Measurements from ENCODE around the gene ARL4D.

The ARL4D gene

GRCh38 chr17:43368740-43369506 lies 29.9 kb upstream of the ARL4D start (continued):
- 0 out of 2 replicates have a peak, but pooled peaks have one; percentile 54 for TF ChIP-seq EGR2 (tag by site-specific recombination; IDR thresholded peaks at IDR 0.05; ENCODE audit: low read depth)
- peak; percentile 20 for TF ChIP-seq ZNF660 (tag by site-specific recombination; IDR thresholded peaks at IDR 0.05)
- TF ChIP-seq ZBTB26 (tag by site-specific recombination; optimal IDR thresholded peaks at IDR 0.05): peak; percentile 80
- 0 out of 2 replicates have a peak, but pooled peaks have one; percentile 32 for TF ChIP-seq ZNF518A (tag by site-specific recombination; conservative IDR thresholded peaks at IDR 0.05; ENCODE audit: low read depth)
- peak; percentile 88 for TF ChIP-seq GLIS1 (tag by site-specific recombination; IDR thresholded peaks at IDR 0.05)
- TF ChIP-seq ZNF580 (tag by site-specific recombination; IDR thresholded peaks at IDR 0.05): peak; percentile 58
- TF ChIP-seq ZNF398 (tag by site-specific recombination; IDR thresholded peaks at IDR 0.05): peak; percentile 97
- peak; percentile 89; the same call in 1 of the 2 replicates for TF ChIP-seq ZBTB20 (tag by site-specific recombination; IDR thresholded peaks at IDR 0.05)

GRCh38 chr17:43369986-43370385 lies 28.8 kb upstream of the ARL4D start:
- Histone ChIP-seq H3K4me3 (ENCODE audit: low read depth, low read length) (no peak overlapping the region), H3K36me3 (ENCODE audit: control insufficient read depth in 2 of 2, insufficient read depth in 1 of 2, low read length in 2 of 2) (no peaks in the 10 kb centered on the region; a peak in 1 of 3 replicates), H3K4me1 (ENCODE audit: control insufficient read depth, insufficient read depth, low read length) (peaks cover 20% of the 10 kb centered on the region; the same call in 1 of the 2 replicates), H3K9me3 (ENCODE audit: control insufficient read depth, insufficient read depth, low read depth, low read length) (no peaks in the 10 kb centered on the region), H3K27ac (ENCODE audit: extremely low read depth, low read depth, low read length) (peak overlapping the region; percentile 99)
- ChIA-PET CTCF (no interaction called here), POLR2A (interaction anchor here (0.6 to 3.9 kb wide), 5 partner anchors 12 to 54 kb away, joined by 3 to 130 read pairs (median 38); no protein-coding TSS in a partner anchor)
- TF ChIP-seq ZNF510 (tag by site-specific recombination; IDR thresholded peaks at IDR 0.05; ENCODE audit: insufficient replicate concordance) (no peak), PRDM1 (tag by site-specific recombination; IDR thresholded peaks at IDR 0.05) (peak; percentile 87), ZNF596 (tag by site-specific recombination; IDR thresholded peaks at IDR 0.05) (peak; percentile 70), ZNF366 (tag by site-specific recombination; conservative IDR thresholded peaks at IDR 0.05) (peak; percentile 79)

All from HEK293 (cell line).